Measurements from ENCODE around the gene CLTB. TPM values are rescaled to one million over a fixed set of nuclear protein-coding genes. Genes with fewer than 3 reads are reported as not detected.

The CLTB gene
- total and polyA plus RNA-seq, 2 of the 8 experiments (the other 6 are each of a cell fraction or from before 2014, with no cell fraction given): 25.9 to 34.9 TPM

DNA sequence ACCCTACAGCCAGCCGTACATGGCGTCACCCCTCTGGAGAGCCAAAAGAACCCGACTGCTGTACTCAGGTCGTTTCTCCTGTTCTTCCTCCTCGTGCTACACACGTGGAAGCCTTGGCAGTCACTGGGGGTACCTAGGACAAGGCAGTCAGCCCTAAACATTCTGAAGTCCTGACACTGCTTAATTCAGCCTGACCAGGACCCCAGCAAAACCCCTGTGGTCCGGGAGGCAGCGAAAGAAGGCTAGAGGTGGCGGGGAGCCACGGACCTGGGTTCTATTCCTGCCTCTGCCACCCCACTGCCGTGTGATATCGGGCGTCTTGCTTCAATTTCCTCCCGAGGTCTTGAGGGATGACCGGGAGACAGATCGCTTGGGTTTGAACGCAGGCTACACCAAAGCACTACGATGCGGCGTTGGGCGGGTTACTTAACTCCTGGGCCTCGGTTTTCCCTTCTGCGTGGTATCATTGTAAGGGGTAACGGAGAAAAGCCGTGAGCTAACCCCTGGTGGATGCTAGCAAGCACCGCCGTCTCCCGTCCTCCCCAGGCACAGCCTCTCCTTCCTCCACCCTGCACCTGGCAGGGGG lies 51.5 kb downstream of the CLTB start:
- 46% methylated on average over 23 of the region's 28 CpGs; no CpG with 5 or more reads in 1 of the 2 experiments for WGBS, 2 experiments (ENCODE audit: extremely low coverage in 1 of 2, insufficient coverage in 1 of 2, insufficient read length in 1 of 2, insufficient replicate concordance in 2 of 2, low coverage in 1 of 2, low lambda C conversion rate in 2 of 2, missing lambda C conversion rate in 1 of 2)
- Histone ChIP-seq H2AFZ (ENCODE audit: low read length) (peak overlapping the region; percentile 48; the same call in 1 of the 2 replicates), H4K8ac (ENCODE audit: extremely low read depth, insufficient read depth, low read length) (peak overlapping the region; percentile 45), H3K9ac (replicated peaks in 1 of 4; ENCODE audit: extremely low read depth in 1 of 4, low read depth in 3 of 4, low read length in 3 of 4) (no peak overlapping the region), H2AK5ac (ENCODE audit: low read depth, low read length) (no peak overlapping the region), H2BK20ac (ENCODE audit: low read length) (no peak overlapping the region), H3K27me3 (replicated peaks in 1 of 4; ENCODE audit: control insufficient read depth in 3 of 4, extremely low read depth in 1 of 4, insufficient read depth in 3 of 4, low read length in 3 of 4) (peaks cover 7 to 42% (median 34%) of the 10 kb centered on the region in 4 experiments), H2BK5ac (ENCODE audit: low read depth, low read length) (no peak overlapping the region), H4K91ac (replicated peaks; ENCODE audit: insufficient read length, low read length) (no peak overlapping the region), H4K5ac (ENCODE audit: insufficient read length, low read depth, low read length) (no peak overlapping the region), H3K36me3 (ENCODE audit: control insufficient read depth in 2 of 4, insufficient read depth in 4 of 4, low read length in 3 of 4) (no peaks in the 10 kb centered on the region; a peak in 2 of 8 replicates), H4K20me1 (replicated peaks in 1 of 2; ENCODE audit: control insufficient read depth in 1 of 2, insufficient read depth in 2 of 2, low read length in 2 of 2) (peaks cover 0 to 3% of the 10 kb centered on the region in 2 experiments), H3K9me3 (ENCODE audit: insufficient read depth in 2 of 2, low read depth in 1 of 2, low read length in 1 of 2) (no peaks in the 10 kb centered on the region), H3K4me2 (ENCODE audit: insufficient read depth in 1 of 2, low read depth in 2 of 2, low read length in 2 of 2) (peak overlapping the region; percentile 79 to 91), H3K23me2 (ENCODE audit: low read depth, low read length) (peaks cover 19% of the 10 kb centered on the region), H2BK120ac (replicated peaks; ENCODE audit: low read depth, low read length) (no peak overlapping the region), H3K4me3 (ENCODE audit: extremely low read depth in 1 of 4, insufficient read depth in 2 of 4, low read depth in 3 of 4, low read length in 4 of 4) (peak overlapping the region; percentile 61 to 82 (median 68)), H3K79me2 (ENCODE audit: control insufficient read depth in 1 of 2, insufficient read depth in 2 of 2, low read length in 2 of 2) (peaks cover 0 to 8% of the 10 kb centered on the region in 2 experiments; a peak in 2 of 4 replicates), H3K27ac (ENCODE audit: low read depth, low read length) (no peak overlapping the region), H3K14ac (ENCODE audit: insufficient read length) (no peak overlapping the region), H3K4ac (replicated peaks; ENCODE audit: insufficient read length, low read depth, low read length) (no peak overlapping the region), H3K18ac (ENCODE audit: extremely low read depth, low read length) (0 out of 2 replicates have a peak overlapping the region, but pooled peaks have one; percentile 6), H3K56ac (replicated peaks; ENCODE audit: insufficient read length, low read depth, low read length) (no peak overlapping the region), H3K23ac (ENCODE audit: insufficient read length) (no peak overlapping the region), H2BK15ac (ENCODE audit: low read length) (no peak overlapping the region), H2BK12ac (ENCODE audit: low read depth, low read length) (no peak overlapping the region), H3K4me1 (replicated peaks in 1 of 4; ENCODE audit: control insufficient read depth in 3 of 4, insufficient read depth in 4 of 4, low read length in 3 of 4) (peaks cover 0 to 5% (median 3%) of the 10 kb centered on the region in 4 experiments; a peak in 4 of 7 replicates), H3K79me1 (ENCODE audit: low read depth, low read length) (peaks cover 2% of the 10 kb centered on the region; the same call in 1 of the 2 replicates)
- TF ChIP-seq FOSL1 (IDR thresholded peaks at IDR 0.05; ENCODE audit: insufficient read depth, low read depth, low read length) (no peak), KDM1A (IDR thresholded peaks at IDR 0.05; ENCODE audit: borderline replicate concordance, low read length) (0 out of 2 replicates have a peak, but pooled peaks have one; percentile 12), GABPA (IDR thresholded peaks at IDR 0.05; ENCODE audit: borderline replicate concordance, insufficient read depth, low read length) (no peak), EP300 (IDR thresholded peaks at IDR 0.05; ENCODE audit: borderline replicate concordance in 1 of 2, low read depth in 2 of 2, low read length in 2 of 2) (no peak)
- ChIA-PET POLR2A (ENCODE audit: partially characterized antibody) (interaction anchor here (1.6 kb wide), 1 partner anchor 22 kb away, joined by 11 read pairs; the partner anchor contains the start of genes HIGD2A and NOP16), CTCF (ENCODE audit: partially characterized antibody) (no interaction called here)
- DNase-seq (ENCODE audit: low read depth in 1 of 2, low spot score in 2 of 2) (peak in 1 of 2 experiments; percentile 49), FAIRE-seq (no peak)

Data from H1 (cell line).